ENCODE data around the gene UNC119. TPM values are rescaled to one million over a fixed set of nuclear protein-coding genes. Genes with fewer than 3 reads are reported as not detected.

The UNC119 gene
- total and polyA plus RNA-seq, 2 experiments from 2014 or later: 39.0 to 78.4 TPM

GRCh38 chr17:28536532-28537218 lies 15.7 kb downstream of the UNC119 start (continued):
- TF ChIP-seq ZNF462 (CRISPR knock-in tag; IDR thresholded peaks at IDR 0.05) (no peak), STAT1 (IDR thresholded peaks at IDR 0.05; ENCODE audit: unreplicated experiment) (no peak), ZNF331 (CRISPR knock-in tag; IDR thresholded peaks at IDR 0.05; ENCODE audit: low read depth) (no peak), POLR2AphosphoS5 (IDR thresholded peaks at IDR 0.05; ENCODE audit: low read depth) (no peak), CREB1 (CRISPR knock-in tag; IDR thresholded peaks at IDR 0.05; ENCODE audit: low read depth) (no peak)

GRCh38 chr17:28534740-28535375 lies 17.6 kb downstream of the UNC119 start:
- Histone ChIP-seq H3K4me2 (no peak overlapping the region), H3K36me3 (ENCODE audit: insufficient read depth) (no peaks in the 10 kb centered on the region), H3K79me2 (replicated peaks; ENCODE audit: insufficient read depth) (no peaks in the 10 kb centered on the region), H3K27ac (ENCODE audit: low read depth) (no peak overlapping the region), H3K27me3 (ENCODE audit: insufficient read depth) (no peaks in the 10 kb centered on the region), H3K4me3 (no peak overlapping the region), H4K20me1 (replicated peaks; ENCODE audit: insufficient read depth) (no peaks in the 10 kb centered on the region), H2AFZ (no peak overlapping the region), H3K4me1 (ENCODE audit: insufficient read depth) (no peaks in the 10 kb centered on the region; the same call in 1 of the 2 replicates), H3F3A (replicated peaks; ENCODE audit: low read depth) (no peaks in the 10 kb centered on the region), H3K9me2 (ENCODE audit: insufficient read depth) (no peaks in the 10 kb centered on the region)
- ATAC-seq: peak; percentile 42
- Mint-ChIP-seq H3K36me3 (ENCODE audit: low read depth) (no peaks in the 10 kb centered on the region), H3K27me3 (ENCODE audit: insufficient read depth, low read depth, poor library complexity) (peaks cover 10% of the 10 kb centered on the region), H3K4me1 (0 out of 3 replicates have a peak, but pooled peaks cover 3% of the 10 kb centered on the region), H3K27ac (no peak overlapping the region), H3K4me3 (no peak overlapping the region), H3K9me3 (no peaks in the 10 kb centered on the region)
- DNase-seq (ENCODE audit: low spot score): no peak
- TF ChIP-seq JUNB (IDR thresholded peaks at IDR 0.05; ENCODE audit: unreplicated experiment) (no peak), CTCF (conservative IDR thresholded peaks at IDR 0.05; ENCODE audit: low read depth in 2 of 2) (peak in 1 of 2 experiments; percentile 21; a peak in 1 of 4 replicates), CREB1 (CRISPR knock-in tag; IDR thresholded peaks at IDR 0.05; ENCODE audit: low read depth) (no peak)

Data from GM23338 (cell line).